HepG2 (cell line): ENCODE measurements around the gene CELA2B. TPM values are rescaled to one million over a fixed set of nuclear protein-coding genes. Genes with fewer than 3 reads are reported as not detected.
"Not testable (repeated sequence)": the region's sequence is repeated elsewhere in the genome, so short reads cannot be mapped to it uniquely, and the experiment has no call there.

ENCODE experiments used
- ATAC-seq: fragments of 200-7000 bp; cut with Tn5 transposase; 3 replicates; pipeline ENCODE4 v1.9.1; 2020; ENCODE audit warnings: mild to moderate bottlenecking, moderate library complexity
- BruUV-seq: library from RNA; stranded (reverse); fragments of 400-500 nt; replicated peaks from 2 replicates; lab custom pipeline; 2021; lab: Mats Ljungman, UMichigan
- CTCF ChIA-PET: fragments of 300-600 bp; formaldehyde crosslinking; extraction: SDS; loops from one replicate; lab custom pipeline; 2021; ENCODE audit warnings: low total read pairs, inconsistent platforms, low intra/inter-chr PET ratio; lab: Yijun Ruan, JAX
- POLR2A ChIA-PET: fragments of 350-600 bp; sonication (Branson Sonifier 250); formaldehyde crosslinking; loops from one replicate; lab custom pipeline; 2020; ENCODE audit warnings: antibody characterized with exemption, inconsistent platforms; lab: Yijun Ruan, JAX
- DNase-seq: peaks from one replicate; pipeline ENCODE4 v3.0.0-alpha.2; 2015; ENCODE audit warnings: low spot score
- FAIRE-seq: peaks from 3 replicates; lab custom pipeline; 2011; peaks lifted over from hg19 to GRCh38; lab: Jason Lieb, UNC
- H2AFZ ChIP-seq: one replicate; pipeline ENCODE4 v1.6.1; 2011; ENCODE audit warnings: low read length, inconsistent platforms
- H3K27ac ChIP-seq: fragments of 300-600 bp; 3 replicates; pipeline ENCODE4 v1.8.0; 2011; ENCODE audit warnings: mixed run types, mild to moderate bottlenecking, mixed read lengths, low read length, inconsistent platforms; ENCODE audit not compliant: insufficient read depth; ENCODE audit errors: extremely low read length
- H3K27me3 ChIP-seq, 2 experiments: fragments of 200-600 bp in 1 of 2; 2 replicates in 1 of 2; 3 replicates in 1 of 2; pipeline versions ENCODE4 v1.6.0 to v1.8.0; 2011; ENCODE audit warnings: low read length in 2 of 2, mild to moderate bottlenecking in 2 of 2, moderate library complexity in 2 of 2, inconsistent platforms in 1 of 2; ENCODE audit not compliant: insufficient read depth in 2 of 2, control insufficient read depth in 1 of 2
- H3K36me3 ChIP-seq, 2 experiments: fragments of 200-600 bp in 1 of 2; replicated peaks in 1 of 2; 2 replicates in 1 of 2; 3 replicates in 1 of 2; pipeline versions ENCODE4 v1.5.1 to v1.8.0; 2011; ENCODE audit warnings: low read length in 2 of 2, inconsistent platforms in 1 of 2; ENCODE audit not compliant: insufficient read depth in 2 of 2, control insufficient read depth in 1 of 2
- H3K4me1 ChIP-seq: 2 replicates; pipeline ENCODE4 v1.5.1; 2012; ENCODE audit warnings: low read length, inconsistent platforms; ENCODE audit not compliant: insufficient read depth
- H3K4me2 ChIP-seq: 2 replicates; pipeline ENCODE4 v1.6.0; 2011; ENCODE audit warnings: low read depth, low read length, inconsistent platforms
- H3K4me3 ChIP-seq, 3 experiments: fragments of 200-600 bp in 1 of 3; sonication (generic), shearing (Covaris generic) in 1 of 3; replicated peaks in 1 of 3; 2 replicates each; pipeline ENCODE4 v1.5.1; 2011 to 2016; ENCODE audit warnings: low read length in 3 of 3, inconsistent platforms in 2 of 3, low read depth in 2 of 3, mild to moderate bottlenecking in 2 of 3, control low read depth in 1 of 3, mixed read lengths in 1 of 3; ENCODE audit not compliant: insufficient read depth in 1 of 3
- H3K79me2 ChIP-seq: one replicate; pipeline ENCODE4 v1.6.1; 2011; ENCODE audit warnings: low read length, inconsistent platforms; ENCODE audit not compliant: insufficient read depth
- H3K9ac ChIP-seq: 2 replicates; pipeline ENCODE4 v1.6.0; 2011; ENCODE audit warnings: mild to moderate bottlenecking, low read depth, low read length, inconsistent platforms; ENCODE audit not compliant: insufficient read depth
- H3K9me3 ChIP-seq: 2 replicates; pipeline ENCODE4 v1.5.1; 2012; ENCODE audit warnings: mild to moderate bottlenecking, low read length
- H4K20me1 ChIP-seq: 2 replicates; pipeline ENCODE4 v1.6.0; 2011; ENCODE audit warnings: inconsistent platforms, mild to moderate bottlenecking, low read length, moderate library complexity; ENCODE audit not compliant: insufficient read depth
- CEBPB ChIP-seq: IDR thresholded peaks from 2 replicates; pipeline ENCODE4 v1.6.1; 2011; ENCODE audit warnings: low read depth, low read length, improper control_type of control experiment, borderline replicate concordance
- CEBPG ChIP-seq: IDR thresholded peaks from 2 replicates; pipeline ENCODE4 v1.6.1; 2016
- ELF1 ChIP-seq: sonication (generic); formaldehyde crosslinking; IDR thresholded peaks from 2 replicates; pipeline ENCODE4 v1.4.0; 2020; ENCODE audit warnings: missing genetic modification reagents
- ELF3 ChIP-seq: IDR thresholded peaks from 2 replicates; pipeline ENCODE4 v1.6.1; 2016; ENCODE audit warnings: missing genetic modification reagents, missing compliant biosample characterization
- HDAC1 ChIP-seq: sonication (generic); formaldehyde crosslinking; IDR thresholded peaks from 2 replicates; pipeline ENCODE4 v1.5.1; 2020; ENCODE audit warnings: mild to moderate bottlenecking, missing genetic modification reagents
- SAP130 ChIP-seq: IDR thresholded peaks from 2 replicates; pipeline ENCODE4 v1.6.1; 2016; ENCODE audit warnings: low read depth
- SOX6 ChIP-seq, 2 experiments: fragments of 450-650 bp in 1 of 2; sonication (generic) in 1 of 2; formaldehyde crosslinking in 1 of 2; IDR thresholded peaks; 2 replicates each; pipeline versions ENCODE4 v1.4.0 to v1.6.1; 2017 to 2020; ENCODE audit warnings: antibody characterized with exemption in 1 of 2, mild to moderate bottlenecking in 1 of 2, missing genetic modification reagents in 1 of 2
- TBL1XR1 ChIP-seq: fragments of 150-350 bp; IDR thresholded peaks from 2 replicates; pipeline ENCODE4 v1.6.1; 2014; ENCODE audit warnings: borderline replicate concordance, low read length; ENCODE audit not compliant: partially characterized antibody
- ZMYM3 ChIP-seq: sonication (generic); formaldehyde crosslinking; IDR thresholded peaks from 2 replicates; pipeline ENCODE4 v1.5.1; 2020; ENCODE audit warnings: mild to moderate bottlenecking, missing genetic modification reagents
- ZNF205 ChIP-seq: IDR thresholded peaks from 2 replicates; pipeline ENCODE4 v1.6.1; 2018; ENCODE audit warnings: missing biosample characterization, missing genetic modification reagents
- ZNF768 ChIP-seq: sonication (generic); formaldehyde crosslinking; IDR thresholded peaks from 2 replicates; pipeline ENCODE4 v1.4.0; 2020; ENCODE audit warnings: missing genetic modification reagents
- WGBS: methylation state at CpG from one replicate; pipeline ENCODE4 v1.1.6; 2017; ENCODE audit warnings: low lambda C conversion rate; 5-methylcytosine and 5-hydroxymethylcytosine counted together
- in situ Hi-C: cut with HindIII; loops from 2 replicates; pipeline ENCODE4 v1.10.0; 2017; ENCODE audit warnings: low pct_unique_long_range_greater_than_20kb; ENCODE audit not compliant: extremely low pct_ligation_motif_present
- intact Hi-C: fragments of 100-400 bp; cut with micrococcal nuclease; formaldehyde crosslinking; loops from one replicate; pipeline ENCODE4 v1.10.0; 2022; ENCODE audit not compliant: unreplicated experiment
- polyA plus RNA-seq, 8 experiments: library from polyadenylated mRNA; depleted of rRNA in 3 of 8; stranded (reverse) in 7 of 8; unstranded in 1 of 8; fragments of >200 nt; fragmentation: Illumina TruSeq in 4 of 8; extraction: Trizol in 4 of 8; gene quantifications; 2 replicates each; pipeline versions ENCODE4 v1.2.1 to v1.2.3, GENCODE V29; 2011 to 2016; ENCODE audit warnings: low read depth in 4 of 8, missing spikeins in 1 of 8, mixed read lengths in 1 of 8; ENCODE audit not compliant: insufficient read depth in 1 of 8
- total RNA-seq, 5 experiments: library from RNA; depleted of rRNA; stranded (reverse); fragments of >200 nt; fragmentation: Illumina TruSeq; extraction: Trizol; gene quantifications; 2 replicates each; pipeline ENCODE4 v1.2.3, GENCODE V29; 2016; ENCODE audit warnings: low read depth in 1 of 5
- TF ChIP-seq, protein P1 (sequence below): IDR thresholded peaks from 2 replicates; pipeline ENCODE4 v1.4.0; 2020; ENCODE audit warnings: mild to moderate bottlenecking, missing genetic modification reagents
- TF ChIP-seq, protein P2 (sequence below): sonication (generic); formaldehyde crosslinking; IDR thresholded peaks from 2 replicates; pipeline ENCODE4 v1.4.0; 2020; ENCODE audit warnings: missing genetic modification reagents

The CELA2B gene
- total and polyA plus RNA-seq, 2 of the 13 experiments (the other 11 are each of a cell fraction or from before 2014, with no cell fraction given): not detected

DNA sequence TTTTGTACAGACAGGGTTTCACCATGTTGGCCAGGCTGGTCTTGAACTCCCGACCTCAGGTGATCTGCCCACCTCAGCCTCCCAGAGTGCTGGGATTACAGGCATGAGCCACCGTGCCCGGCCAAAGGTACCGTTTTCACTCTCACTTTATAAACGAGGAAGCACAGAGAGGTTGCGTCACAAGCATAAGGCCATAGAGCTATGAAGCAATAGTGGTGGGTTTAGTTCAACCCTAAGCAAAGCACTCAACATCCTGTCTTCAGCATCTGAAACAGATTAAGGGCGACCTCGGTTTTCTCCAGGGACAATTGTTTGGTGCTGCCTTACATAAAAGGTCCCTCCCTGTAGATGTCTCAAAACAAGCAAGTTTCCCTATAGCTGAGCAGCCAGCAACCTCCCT is 41.2 kb upstream of the CELA2B start:
- H3K9ac ChIP-seq; BruUV-seq; H3K27me3 ChIP-seq; H3K9me3 ChIP-seq; H3K27ac ChIP-seq; H4K20me1 ChIP-seq; in situ Hi-C loops; H3K4me2 ChIP-seq; POLR2A ChIA-PET; ATAC-seq; intact Hi-C loops; CTCF ChIA-PET; H3K36me3 ChIP-seq; FAIRE-seq; H2AFZ ChIP-seq; H3K79me2 ChIP-seq; H3K4me3 ChIP-seq; TF ChIP-seq SOX6 (IDR thresholded peaks at IDR 0.05): not testable (repeated sequence)
- 0% methylated on average over 8 of the region's 8 CpGs for WGBS
- DNase-seq: peak; percentile 57
- peaks cover 15% of the 10 kb centered on the region for H3K4me1 ChIP-seq
- TF ChIP-seq TBL1XR1 (peak; percentile 58), CEBPB (peak; percentile 95), ZNF205 (CRISPR knock-in tag) (peak; percentile 93), ZNF768 (CRISPR knock-in tag) (peak; percentile 30; the same call in 1 of the 2 replicates), ZMYM3 (CRISPR knock-in tag) (0 out of 2 replicates have a peak, but pooled peaks have one; percentile 20), ELF1 (0 out of 2 replicates have a peak, but pooled peaks have one; percentile 31), SAP130 (CRISPR knock-in tag) (0 out of 2 replicates have a peak, but pooled peaks have one; percentile 16), CEBPG (peak; percentile 87), SOX6 (CRISPR knock-in tag; IDR thresholded peaks at IDR 0.05) (0 out of 2 replicates have a peak, but pooled peaks have one; percentile 26), ELF3 (CRISPR knock-in tag) (peak; percentile 45; the same call in 1 of the 2 replicates), HDAC1 (CRISPR knock-in tag) (0 out of 2 replicates have a peak, but pooled peaks have one; percentile 33)
- TF ChIP-seq, protein P1, sequence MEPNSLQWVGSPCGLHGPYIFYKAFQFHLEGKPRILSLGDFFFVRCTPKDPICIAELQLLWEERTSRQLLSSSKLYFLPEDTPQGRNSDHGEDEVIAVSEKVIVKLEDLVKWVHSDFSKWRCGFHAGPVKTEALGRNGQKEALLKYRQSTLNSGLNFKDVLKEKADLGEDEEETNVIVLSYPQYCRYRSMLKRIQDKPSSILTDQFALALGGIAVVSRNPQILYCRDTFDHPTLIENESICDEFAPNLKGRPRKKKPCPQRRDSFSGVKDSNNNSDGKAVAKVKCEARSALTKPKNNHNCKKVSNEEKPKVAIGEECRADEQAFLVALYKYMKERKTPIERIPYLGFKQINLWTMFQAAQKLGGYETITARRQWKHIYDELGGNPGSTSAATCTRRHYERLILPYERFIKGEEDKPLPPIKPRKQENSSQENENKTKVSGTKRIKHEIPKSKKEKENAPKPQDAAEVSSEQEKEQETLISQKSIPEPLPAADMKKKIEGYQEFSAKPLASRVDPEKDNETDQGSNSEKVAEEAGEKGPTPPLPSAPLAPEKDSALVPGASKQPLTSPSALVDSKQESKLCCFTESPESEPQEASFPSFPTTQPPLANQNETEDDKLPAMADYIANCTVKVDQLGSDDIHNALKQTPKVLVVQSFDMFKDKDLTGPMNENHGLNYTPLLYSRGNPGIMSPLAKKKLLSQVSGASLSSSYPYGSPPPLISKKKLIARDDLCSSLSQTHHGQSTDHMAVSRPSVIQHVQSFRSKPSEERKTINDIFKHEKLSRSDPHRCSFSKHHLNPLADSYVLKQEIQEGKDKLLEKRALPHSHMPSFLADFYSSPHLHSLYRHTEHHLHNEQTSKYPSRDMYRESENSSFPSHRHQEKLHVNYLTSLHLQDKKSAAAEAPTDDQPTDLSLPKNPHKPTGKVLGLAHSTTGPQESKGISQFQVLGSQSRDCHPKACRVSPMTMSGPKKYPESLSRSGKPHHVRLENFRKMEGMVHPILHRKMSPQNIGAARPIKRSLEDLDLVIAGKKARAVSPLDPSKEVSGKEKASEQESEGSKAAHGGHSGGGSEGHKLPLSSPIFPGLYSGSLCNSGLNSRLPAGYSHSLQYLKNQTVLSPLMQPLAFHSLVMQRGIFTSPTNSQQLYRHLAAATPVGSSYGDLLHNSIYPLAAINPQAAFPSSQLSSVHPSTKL (CRISPR knock-in tag): peak; percentile 9; the same call in 1 of the 2 replicates
- TF ChIP-seq, protein P2, sequence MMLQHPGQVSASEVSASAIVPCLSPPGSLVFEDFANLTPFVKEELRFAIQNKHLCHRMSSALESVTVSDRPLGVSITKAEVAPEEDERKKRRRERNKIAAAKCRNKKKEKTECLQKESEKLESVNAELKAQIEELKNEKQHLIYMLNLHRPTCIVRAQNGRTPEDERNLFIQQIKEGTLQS (CRISPR knock-in tag): 0 out of 2 replicates have a peak, but pooled peaks have one; percentile 23
